Keratinocyte (primary cell): ENCODE data around the gene GALNT9. TPM values are rescaled to one million over a fixed set of nuclear protein-coding genes. Genes with fewer than 3 reads are reported as not detected.

Experiments
- DNase-seq: peaks from one replicate; pipeline ENCODE4 v3.0.0-alpha.2; 2011; ENCODE audit warnings: low read depth, missing footprints, low spot score
- FAIRE-seq: peaks from 2 replicates; lab custom pipeline; 2011; peaks lifted over from hg19 to GRCh38; lab: Jason Lieb, UNC
- H2AFZ ChIP-seq: 2 replicates; pipeline ENCODE4 v1.6.0; 2012; ENCODE audit warnings: low read length, control low read depth, inconsistent platforms; ENCODE audit not compliant: control insufficient read depth
- H3K27ac ChIP-seq: 2 replicates; pipeline ENCODE4 v1.5.1; 2011; ENCODE audit warnings: low read length; ENCODE audit not compliant: control insufficient read depth, insufficient read depth
- H3K27me3 ChIP-seq: 3 replicates; pipeline ENCODE4 v1.6.0; 2011; ENCODE audit warnings: low read length; ENCODE audit not compliant: control insufficient read depth, insufficient read depth; ENCODE audit errors: extremely low read depth
- H3K36me3 ChIP-seq, 2 experiments: 2 replicates in 1 of 2; 3 replicates in 1 of 2; pipeline ENCODE4 v1.5.1; 2011; ENCODE audit warnings: low read length in 2 of 2, mild to moderate bottlenecking in 1 of 2; ENCODE audit not compliant: control insufficient read depth in 2 of 2, insufficient read depth in 2 of 2; ENCODE audit errors: extremely low read depth in 1 of 2
- H3K4me1 ChIP-seq: 3 replicates; pipeline ENCODE4 v1.5.1; 2011; ENCODE audit warnings: low read length; ENCODE audit not compliant: control insufficient read depth, insufficient read depth; ENCODE audit errors: extremely low read depth
- H3K4me2 ChIP-seq: 3 replicates; pipeline ENCODE4 v1.6.0; 2011; ENCODE audit warnings: low read depth, low read length; ENCODE audit not compliant: control insufficient read depth, insufficient read depth; ENCODE audit errors: extremely low read depth
- H3K4me3 ChIP-seq, 3 experiments: fragments of 200-600 bp in 1 of 3; sonication (generic) in 1 of 3; 2 replicates in 2 of 3; 3 replicates in 1 of 3; pipeline ENCODE4 v1.5.1; 2011 to 2016; ENCODE audit warnings: low read length in 3 of 3, mild to moderate bottlenecking in 3 of 3, control low read depth in 2 of 3, inconsistent platforms in 1 of 3, low read depth in 1 of 3, mixed read lengths in 1 of 3, mixed run types in 1 of 3, moderate library complexity in 1 of 3; ENCODE audit not compliant: control insufficient read depth in 2 of 3, insufficient read depth in 2 of 3; ENCODE audit errors: extremely low read depth in 1 of 3
- H3K79me2 ChIP-seq: 2 replicates; pipeline ENCODE4 v1.6.0; 2012; ENCODE audit warnings: low read length; ENCODE audit not compliant: control insufficient read depth, insufficient read depth
- H3K9ac ChIP-seq: 3 replicates; pipeline ENCODE4 v1.6.0; 2011; ENCODE audit warnings: low read length; ENCODE audit not compliant: control insufficient read depth, insufficient read depth; ENCODE audit errors: extremely low read depth
- H3K9me1 ChIP-seq: 3 replicates; pipeline ENCODE4 v1.6.0; 2011; ENCODE audit warnings: low read length; ENCODE audit not compliant: control insufficient read depth, insufficient read depth; ENCODE audit errors: extremely low read depth
- H3K9me3 ChIP-seq: 2 replicates; pipeline ENCODE4 v1.5.1; 2012; ENCODE audit warnings: low read depth, low read length; ENCODE audit not compliant: control insufficient read depth
- H4K20me1 ChIP-seq: 3 replicates; pipeline ENCODE4 v1.6.0; 2011; ENCODE audit warnings: low read length; ENCODE audit not compliant: control insufficient read depth, insufficient read depth; ENCODE audit errors: extremely low read depth
- CTCF ChIP-seq, 3 experiments: IDR thresholded peaks in 1 of 3; conservative IDR thresholded peaks in 1 of 3; optimal IDR thresholded peaks in 1 of 3; 2 replicates in 2 of 3; 3 replicates in 1 of 3; pipeline versions ENCODE3 to v1.5.1; 2011; ENCODE audit warnings: low read length in 3 of 3, mild to moderate bottlenecking in 3 of 3, moderate library complexity in 2 of 3, control low read depth in 1 of 3, inconsistent platforms in 1 of 3; ENCODE audit not compliant: insufficient read depth in 2 of 3; ENCODE audit errors: extremely low read depth in 1 of 3
- EZH2 ChIP-seq: IDR thresholded peaks from one replicate; pipeline ENCODE4 v1.6.1; 2012; ENCODE audit warnings: inconsistent platforms, mild to moderate bottlenecking, low read length, moderate library complexity
- dilution Hi-C: fragments of 300-500 bp; cut with MboI; formaldehyde crosslinking; loops from one replicate; pipeline ENCODE4 v1.7.0; 2020; ENCODE audit warnings: low sequenced_read_pairs; ENCODE audit not compliant: extremely low pct_ligation_motif_present
- polyA plus RNA-seq, 5 experiments: library from polyadenylated mRNA; depleted of rRNA in 3 of 5; stranded (reverse) in 3 of 5; stranded (forward) in 1 of 5; unstranded in 1 of 5; fragments of >200 nt; gene quantifications; 1 replicate in 1 of 5; 2 replicates in 3 of 5; 3 replicates in 1 of 5; pipeline versions ENCODE4 v1.2.1 to v1.2.3, GENCODE V29; 2011 to 2012; ENCODE audit warnings: missing spikeins in 2 of 5, low read depth in 1 of 5, low replicate concordance in 1 of 5

The GALNT9 gene
- polyA plus RNA-seq, 1 donor (not counting 4 experiments of a cell fraction or from before 2014, with no cell fraction given), result not detected

GRCh38 chr12:132214891-132215290 lies 114.5 kb downstream of the GALNT9 start:
- DNase-seq (no peak), FAIRE-seq (no peak)
- Histone ChIP-seq H3K9ac (no peak overlapping the region), H3K27ac (no peak overlapping the region), H3K4me1 (no peaks in the 10 kb centered on the region), H3K79me2 (no peaks in the 10 kb centered on the region), H3K27me3 (peaks cover 9% of the 10 kb centered on the region), H4K20me1 (no peaks in the 10 kb centered on the region), H3K4me3 (no peak overlapping the region), H3K36me3 (no peaks in the 10 kb centered on the region), H3K9me3 (peaks cover 3% of the 10 kb centered on the region), H2AFZ (no peak overlapping the region), H3K9me1 (no peaks in the 10 kb centered on the region), H3K4me2 (no peak overlapping the region)
- TF ChIP-seq CTCF (optimal IDR thresholded peaks at IDR 0.05 in 1 of 3, IDR thresholded peaks at IDR 0.05 in 1 of 3, conservative IDR thresholded peaks at IDR 0.05 in 1 of 3; ENCODE audit: extremely low read depth in 1 of 3, insufficient read depth in 2 of 3, low read length in 3 of 3) (no peak), EZH2 (no peak)
- dilution Hi-C loops, result no loop called here

GRCh38 chr12:132214161-132214476 lies 115.3 kb downstream of the GALNT9 start:
- Histone ChIP-seq H3K36me3 (no peaks in the 10 kb centered on the region), H4K20me1 (no peaks in the 10 kb centered on the region), H3K4me1 (no peaks in the 10 kb centered on the region), H3K4me2 (no peak overlapping the region), H3K9ac (no peak overlapping the region), H3K27me3 (peaks cover 9% of the 10 kb centered on the region), H2AFZ (no peak overlapping the region), H3K79me2 (no peaks in the 10 kb centered on the region), H3K9me3 (peaks cover 3% of the 10 kb centered on the region), H3K4me3 (no peak overlapping the region), H3K9me1 (no peaks in the 10 kb centered on the region), H3K27ac (no peak overlapping the region)
- TF ChIP-seq CTCF (optimal IDR thresholded peaks at IDR 0.05 in 1 of 3, IDR thresholded peaks at IDR 0.05 in 1 of 3, conservative IDR thresholded peaks at IDR 0.05 in 1 of 3; ENCODE audit: extremely low read depth in 1 of 3, insufficient read depth in 2 of 3, low read length in 3 of 3) (no peak), EZH2 (no peak)
- DNase-seq (no peak), FAIRE-seq (no peak)
- dilution Hi-C loops, result no loop called here
